IMR-90 (cell line): ENCODE measurements around the gene ZNF653. TPM values are rescaled to one million over a fixed set of nuclear protein-coding genes. Genes with fewer than 3 reads are reported as not detected.

Experiments
- ATAC-seq: fragments of 200-7000 bp; cut with Tn5 transposase; 2 replicates; pipeline ENCODE4 v1.9.1; 2020; ENCODE audit warnings: low read depth, mild to moderate bottlenecking, moderate library complexity
- BruUV-seq: library from RNA; stranded (reverse); fragments of 400-500 nt; replicated peaks from 2 replicates; lab custom pipeline; 2021; lab: Mats Ljungman, UMichigan
- CTCF ChIA-PET: fragments of 300-600 bp; formaldehyde crosslinking; extraction: SDS; loops from one replicate; lab custom pipeline; 2021; ENCODE audit warnings: antibody characterized with exemption; lab: Yijun Ruan, JAX
- POLR2A ChIA-PET: fragments of 300-600 bp; sonication (Branson Sonifier 250); formaldehyde crosslinking; loops from one replicate; lab custom pipeline; 2022; ENCODE audit warnings: antibody characterized with exemption; ENCODE audit not compliant: unreplicated experiment; lab: Charles Lee
- DNase-seq: peaks from one replicate; pipeline ENCODE4 v3.0.0; 2013
- H2AFZ ChIP-seq: replicated peaks from 2 replicates; pipeline ENCODE3; 2013; ENCODE audit warnings: low read length, mild to moderate bottlenecking; ENCODE audit not compliant: poor library complexity
- H2AK5ac ChIP-seq: 2 replicates; pipeline ENCODE4 v1.6.1; 2013; ENCODE audit warnings: low read depth, low read length, inconsistent platforms
- H2AK9ac ChIP-seq: replicated peaks from 2 replicates; pipeline ENCODE3; 2013; ENCODE audit warnings: mild to moderate bottlenecking, low read depth, low read length, moderate library complexity; ENCODE audit not compliant: poor library complexity
- H2BK120ac ChIP-seq: 2 replicates; pipeline ENCODE4 v1.6.1; 2013; ENCODE audit warnings: low read depth, low read length, inconsistent platforms
- H2BK15ac ChIP-seq: 3 replicates; pipeline ENCODE4 v1.6.1; 2013; ENCODE audit warnings: low read depth, low read length, inconsistent platforms
- H2BK20ac ChIP-seq: 2 replicates; pipeline ENCODE4 v1.6.1; 2013; ENCODE audit warnings: low read depth, mild to moderate bottlenecking, inconsistent platforms, low read length, moderate library complexity
- H2BK5ac ChIP-seq: 2 replicates; pipeline ENCODE4 v1.6.1; 2013; ENCODE audit warnings: mild to moderate bottlenecking, low read depth, low read length, inconsistent platforms; ENCODE audit not compliant: poor library complexity, severe bottlenecking
- H3K14ac ChIP-seq: replicated peaks from 2 replicates; pipeline ENCODE4 v1.6.1; 2013; ENCODE audit warnings: low read depth, low read length, inconsistent platforms
- H3K18ac ChIP-seq: 2 replicates; pipeline ENCODE4 v1.6.1; 2013; ENCODE audit warnings: low read depth, low read length, control low read depth
- H3K23ac ChIP-seq: 2 replicates; pipeline ENCODE4 v1.6.1; 2013; ENCODE audit warnings: low read depth, low read length, inconsistent platforms
- H3K27ac ChIP-seq: 2 replicates; pipeline ENCODE4 v1.5.1; 2013; ENCODE audit warnings: mild to moderate bottlenecking, control low read depth, low read length; ENCODE audit not compliant: insufficient read depth
- H3K27me3 ChIP-seq: 2 replicates; pipeline ENCODE4 v1.6.1; 2013; ENCODE audit warnings: low read length; ENCODE audit not compliant: control insufficient read depth, insufficient read depth
- H3K36me3 ChIP-seq: 2 replicates; pipeline ENCODE4 v1.6.1; 2013; ENCODE audit warnings: low read length, mixed read lengths; ENCODE audit not compliant: control insufficient read depth, insufficient read depth
- H3K4ac ChIP-seq: 2 replicates; pipeline ENCODE4 v1.6.1; 2013; ENCODE audit warnings: low read depth, low read length, inconsistent platforms
- H3K4me1 ChIP-seq: 2 replicates; pipeline ENCODE4 v1.6.1; 2013; ENCODE audit warnings: low read length, mixed read lengths; ENCODE audit not compliant: control insufficient read depth, insufficient read depth
- H3K4me2 ChIP-seq: 2 replicates; pipeline ENCODE4 v1.6.1; 2013; ENCODE audit warnings: low read depth, mild to moderate bottlenecking, control low read depth, low read length, moderate library complexity
- H3K4me3 ChIP-seq: 2 replicates; pipeline ENCODE4 v1.5.1; 2013; ENCODE audit warnings: low read depth, mild to moderate bottlenecking, control low read depth, low read length, moderate library complexity; ENCODE audit not compliant: insufficient read depth
- H3K56ac ChIP-seq: 2 replicates; pipeline ENCODE4 v1.6.1; 2013; ENCODE audit warnings: low read length, inconsistent platforms; ENCODE audit not compliant: insufficient read depth; ENCODE audit errors: extremely low read depth
- H3K79me1 ChIP-seq, 2 experiments: 2 replicates each; pipeline ENCODE4 v1.6.1; 2013; ENCODE audit warnings: low read length in 2 of 2, inconsistent platforms in 1 of 2, low read depth in 1 of 2
- H3K9ac ChIP-seq: 2 replicates; pipeline ENCODE4 v1.6.1; 2013; ENCODE audit warnings: low read depth, low read length, control low read depth
- H3K9me1 ChIP-seq: 2 replicates; pipeline ENCODE4 v1.6.1; 2013; ENCODE audit warnings: low read length, inconsistent platforms; ENCODE audit not compliant: insufficient read depth
- H3K9me3 ChIP-seq: 2 replicates; pipeline ENCODE4 v1.6.1; 2013; ENCODE audit warnings: low read length; ENCODE audit not compliant: control insufficient read depth, insufficient read depth
- H4K20me1 ChIP-seq: 2 replicates; pipeline ENCODE4 v1.6.1; 2013; ENCODE audit warnings: low read length, inconsistent platforms; ENCODE audit not compliant: insufficient read depth
- H4K5ac ChIP-seq: 2 replicates; pipeline ENCODE4 v1.6.1; 2013; ENCODE audit warnings: mild to moderate bottlenecking, low read depth, low read length, control low read depth
- H4K8ac ChIP-seq, 2 experiments: 2 replicates each; pipeline ENCODE4 v1.6.1; 2013; ENCODE audit warnings: low read depth in 2 of 2, low read length in 2 of 2, control low read depth in 1 of 2, inconsistent platforms in 1 of 2
- H4K91ac ChIP-seq: 2 replicates; pipeline ENCODE4 v1.6.1; 2013; ENCODE audit warnings: low read depth, low read length, inconsistent platforms; ENCODE audit not compliant: insufficient read depth
- BHLHE40 ChIP-seq: fragments of 150-350 bp; IDR thresholded peaks from 2 replicates; pipeline ENCODE4 v1.6.1; 2016; ENCODE audit warnings: mild to moderate bottlenecking, low read depth, low read length
- CEBPB ChIP-seq: IDR thresholded peaks from 2 replicates; pipeline ENCODE4 v1.6.1; 2012; ENCODE audit warnings: low read depth, low read length, improper control_type of control experiment
- CHD1 ChIP-seq: IDR thresholded peaks from 2 replicates; pipeline ENCODE4 v1.6.1; 2012; ENCODE audit warnings: low read depth, low read length, improper control_type of control experiment
- CTCF ChIP-seq: conservative IDR thresholded peaks from 2 replicates; pipeline ENCODE4 v1.5.1; 2012; ENCODE audit warnings: mild to moderate bottlenecking, low read depth, low read length, improper control_type of control experiment
- ELK1 ChIP-seq: fragments of 150-350 bp; IDR thresholded peaks from 2 replicates; pipeline ENCODE4 v1.6.1; 2016; ENCODE audit warnings: low read depth, mild to moderate bottlenecking, low read length, moderate library complexity, borderline replicate concordance
- FOS ChIP-seq: fragments of 150-350 bp; IDR thresholded peaks from 2 replicates; pipeline ENCODE4 v1.6.1; 2016; ENCODE audit warnings: low read depth, low read length
- MAFK ChIP-seq: IDR thresholded peaks from 2 replicates; pipeline ENCODE4 v1.6.1; 2012; ENCODE audit warnings: low read depth, low read length, improper control_type of control experiment
- MAZ ChIP-seq: IDR thresholded peaks from 2 replicates; pipeline ENCODE4 v1.6.1; 2012; ENCODE audit warnings: low read depth, mild to moderate bottlenecking, low read length, improper control_type of control experiment, moderate library complexity, borderline replicate concordance
- MXI1 ChIP-seq: IDR thresholded peaks from 2 replicates; pipeline ENCODE4 v1.6.1; 2012; ENCODE audit warnings: low read depth, mild to moderate bottlenecking, low read length, moderate library complexity, borderline replicate concordance
- NFE2L2 ChIP-seq: fragments of 150-350 bp; IDR thresholded peaks from 2 replicates; pipeline ENCODE4 v1.6.1; 2016; ENCODE audit warnings: low read depth, mild to moderate bottlenecking, low read length
- POLR2A ChIP-seq: IDR thresholded peaks from 2 replicates; pipeline ENCODE4 v1.6.1; 2012; ENCODE audit warnings: mild to moderate bottlenecking, low read depth, low read length
- RAD21 ChIP-seq: IDR thresholded peaks from 2 replicates; pipeline ENCODE4 v1.6.1; 2012; ENCODE audit warnings: low read length, improper control_type of control experiment
- RCOR1 ChIP-seq: IDR thresholded peaks from 2 replicates; pipeline ENCODE4 v1.6.1; 2012; ENCODE audit warnings: mild to moderate bottlenecking, low read length, improper control_type of control experiment; ENCODE audit not compliant: insufficient replicate concordance
- RFX5 ChIP-seq: IDR thresholded peaks from 2 replicates; pipeline ENCODE4 v1.8.0; 2012; ENCODE audit warnings: low read depth, mild to moderate bottlenecking, low read length, moderate library complexity
- SMC3 ChIP-seq: fragments of 150-350 bp; IDR thresholded peaks from 2 replicates; pipeline ENCODE4 v1.6.1; 2016; ENCODE audit warnings: low read depth, mild to moderate bottlenecking, antibody characterized with exemption, low read length, moderate library complexity
- USF2 ChIP-seq: fragments of 150-350 bp; IDR thresholded peaks from 2 replicates; pipeline ENCODE4 v1.6.1; 2017; ENCODE audit warnings: mild to moderate bottlenecking, antibody characterized with exemption, low read length, low read depth
- WGBS, 2 experiments: methylation state at CpG; one replicate each; pipeline versions ENCODE4 v1.1.5 to v1.1.7; 2013; ENCODE audit warnings: missing lambda C conversion rate in 2 of 2; ENCODE audit not compliant: insufficient read length in 1 of 2; ENCODE audit errors: extremely low coverage in 2 of 2; 5-methylcytosine and 5-hydroxymethylcytosine counted together
- dilution Hi-C: fragments of 300-500 bp; cut with HindIII; formaldehyde crosslinking; loops from one replicate; pipeline ENCODE4 v1.14.3; 2018; ENCODE audit warnings: low sequenced_read_pairs; ENCODE audit not compliant: unreplicated experiment
- in situ Hi-C: fragments of 300-500 bp; cut with MboI; formaldehyde crosslinking; loops from 3 replicates; pipeline ENCODE4 v1.14.3; 2019; ENCODE audit warnings: low sequenced_read_pairs, inconsistent platforms, mixed read lengths
- intact Hi-C: fragments of 100-400 bp; cut with micrococcal nuclease; formaldehyde crosslinking; loops from 2 replicates; pipeline ENCODE4 v1.10.0; 2022
- polyA plus RNA-seq, 3 experiments: library from polyadenylated mRNA; depleted of rRNA; stranded (reverse); fragments of >200 nt; gene quantifications; 2 replicates each; pipeline ENCODE4 v1.2.3, GENCODE V29; 2012; ENCODE audit warnings: low replicate concordance in 1 of 3
- total RNA-seq: library from RNA; depleted of rRNA; stranded (reverse); fragments of >200 nt; gene quantifications from 2 replicates; pipeline ENCODE4 v1.2.3, GENCODE V29; 2012

The ZNF653 gene
- total and polyA plus RNA-seq, 2 of the 4 experiments (the other 2 are of a cell fraction) = 3.9 to 9.0 TPM

- Histone ChIP-seq H3K4ac (peak overlapping the region; percentile 99), H2AK5ac (peak overlapping the region; percentile 93), H4K91ac (peak overlapping the region; percentile 40; the same call in 1 of the 2 replicates), H3K79me1 (peaks cover 7 to 18% of the 10 kb centered on the region in 2 experiments), H3K9me3 (no peaks in the 10 kb centered on the region), H3K4me3 (no peak overlapping the region), H2BK20ac (peak overlapping the region; percentile 86), H2AFZ (no peak overlapping the region), H4K5ac (no peak overlapping the region), H3K9me1 (peaks cover 21% of the 10 kb centered on the region), H4K20me1 (peaks cover 3% of the 10 kb centered on the region; the same call in 1 of the 2 replicates), H2BK5ac (peak overlapping the region; percentile 28), H3K36me3 (no peaks in the 10 kb centered on the region), H3K4me1 (peaks cover 20% of the 10 kb centered on the region), H3K23ac (peak overlapping the region; percentile 57; the same call in 1 of the 2 replicates), H3K4me2 (no peak overlapping the region), H3K27ac (no peak overlapping the region), H3K14ac (peak overlapping the region; percentile 43), H2AK9ac (no peak overlapping the region), H3K18ac (no peak overlapping the region), H3K27me3 (no peaks in the 10 kb centered on the region), H2BK15ac (peak overlapping the region; percentile 90; the same call in 2 of the 3 replicates), H3K56ac (no peak overlapping the region), H4K8ac (0 out of 4 replicates have a peak overlapping the region, but pooled peaks of 1 of the 2 experiments have one; percentile 51), H3K9ac (no peak overlapping the region), H2BK120ac (peak overlapping the region; percentile 85)
- 100% methylated on average over 1 of the region's 1 CpG; no CpG with 5 or more reads in 1 of the 2 experiments for WGBS, 2 experiments
- DNase-seq (no peak), ATAC-seq (no peak)
- intact Hi-C loops (no loop called here), dilution Hi-C loops (no loop called here), in situ Hi-C loops (no loop called here)
- CTCF ChIA-PET = no interaction called here
- POLR2A ChIA-PET = no interaction called here
- no TSS peak for BruUV-seq
- no peak for TF ChIP-seq CEBPB
- no peak for TF ChIP-seq ELK1
- no peak for TF ChIP-seq BHLHE40
- no peak for TF ChIP-seq MAZ
- TF ChIP-seq NFE2L2 = no peak
- TF ChIP-seq MXI1 = no peak
- no peak for TF ChIP-seq RAD21
- TF ChIP-seq POLR2A = no peak
- no peak for TF ChIP-seq RCOR1
- no peak for TF ChIP-seq RFX5
- TF ChIP-seq USF2 = no peak
- no peak for TF ChIP-seq MAFK
- TF ChIP-seq FOS = no peak
- no peak for TF ChIP-seq SMC3
- TF ChIP-seq CTCF = no peak
- no peak for TF ChIP-seq CHD1
Measured at GRCh38 chr19:11534538-11534937, 28.9 kb upstream of the ZNF653 start.
